GM18909 (cell line): ENCODE measurements around the gene POR.

ENCODE experiments used
- ATAC-seq: cut with Tn5 transposase; IDR thresholded peaks from one replicate; pipeline ENCODE4 v1.9.1; 2021; ENCODE audit warnings: mild to moderate bottlenecking; ENCODE audit not compliant: unreplicated experiment, poor library complexity

Gene POR

GRCh38 chr7:75914169-75914654 lies 743 bp upstream of the POR start:
- ATAC-seq, result peak; percentile 4

GRCh38 chr7:75915416-75916156 lies 631 bp downstream of the POR start:
- peak; percentile 21 for ATAC-seq

GRCh38 chr7:75916259-75916658 lies 1.3 kb downstream of the POR start:
- ATAC-seq, result no peak

- no peak for ATAC-seq
Observed at GRCh38 chr7:75916685-75917634, 2.0 kb downstream of the POR start.

GRCh38 chr7:75920431-75921161 lies 5.6 kb downstream of the POR start:
- no peak for ATAC-seq

- no peak for ATAC-seq
Observed at GRCh38 chr7:75921479-75921878, 6.5 kb downstream of the POR start.

- ATAC-seq, result no peak
Observed at GRCh38 chr7:75922966-75923603, 8.1 kb downstream of the POR start.

GRCh38 chr7:75924256-75924655 lies 9.3 kb downstream of the POR start:
- ATAC-seq, result no peak

GRCh38 chr7:75924889-75925288 lies 9.9 kb downstream of the POR start:
- no peak for ATAC-seq

GRCh38 chr7:75925717-75926435 lies 10.9 kb downstream of the POR start:
- no peak for ATAC-seq

GRCh38 chr7:75928568-75928914 lies 13.6 kb downstream of the POR start:
- ATAC-seq, result peak; percentile 71

- no peak for ATAC-seq
Observed at GRCh38 chr7:75931680-75932079, 16.7 kb downstream of the POR start.

GRCh38 chr7:75937958-75938786 lies 23.2 kb downstream of the POR start:
- no peak for ATAC-seq

- no peak for ATAC-seq
Observed at GRCh38 chr7:75938921-75939320, 24.0 kb downstream of the POR start.

- no peak for ATAC-seq
Observed at GRCh38 chr7:75943864-75944263, 28.9 kb downstream of the POR start.

- no peak for ATAC-seq
Observed at GRCh38 chr7:75944507-75944906, 29.6 kb downstream of the POR start.

- ATAC-seq, result no peak
Observed at GRCh38 chr7:75945297-75946168, 30.6 kb downstream of the POR start.
